HG02642 (cell line): ENCODE measurements around the gene KIAA1328.
A peak's percentile ranks its signal among the peaks of the same experiment; 100 is the strongest.
"Not testable (repeated sequence)": the region's sequence is repeated elsewhere in the genome, so short reads cannot be mapped to it uniquely, and the experiment has no call there.

Source experiments
- ATAC-seq: cut with Tn5 transposase; IDR thresholded peaks from one replicate; pipeline ENCODE4 v1.9.1; 2021; ENCODE audit warnings: mild to moderate bottlenecking; ENCODE audit not compliant: unreplicated experiment, poor library complexity

KIAA1328 gene

GRCh38 chr18:36828630-36829361 lies at the start of gene KIAA1328, which contains the start of gene TPGS2:
Gene KIAA1328 (plus strand): TSS chr18:36829127. CDS start chr18:36829139, 12 bp downstream.
Gene TPGS2 (minus strand): TSS chr18:36829002. CDS start chr18:36828767, 235 bp downstream.
- ATAC-seq, result peak; percentile 96

- no peak for ATAC-seq
Measured at GRCh38 chr18:36780748-36781147, 48.2 kb upstream of the KIAA1328 start.

DNA sequence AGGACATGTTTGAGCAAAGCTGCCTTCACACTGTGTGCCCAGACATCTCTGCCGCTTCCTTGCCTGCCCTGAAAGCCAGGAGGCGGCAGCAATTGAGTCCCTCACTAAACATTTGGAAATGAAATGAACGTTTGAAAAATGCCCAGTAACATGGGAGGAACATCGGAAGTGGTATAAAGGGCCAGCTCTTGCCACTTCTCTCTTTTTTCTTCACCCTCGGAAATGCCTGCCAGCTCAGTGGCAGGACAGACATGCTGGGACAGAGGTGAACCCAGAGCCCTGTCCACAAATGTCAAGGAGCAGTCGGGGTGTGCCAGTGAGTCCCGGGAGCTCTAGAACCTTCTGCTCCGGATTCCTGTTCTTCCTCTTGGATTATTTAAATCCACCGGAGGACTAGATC lies 46.2 kb upstream of the KIAA1328 start:
- no peak for ATAC-seq

DNA sequence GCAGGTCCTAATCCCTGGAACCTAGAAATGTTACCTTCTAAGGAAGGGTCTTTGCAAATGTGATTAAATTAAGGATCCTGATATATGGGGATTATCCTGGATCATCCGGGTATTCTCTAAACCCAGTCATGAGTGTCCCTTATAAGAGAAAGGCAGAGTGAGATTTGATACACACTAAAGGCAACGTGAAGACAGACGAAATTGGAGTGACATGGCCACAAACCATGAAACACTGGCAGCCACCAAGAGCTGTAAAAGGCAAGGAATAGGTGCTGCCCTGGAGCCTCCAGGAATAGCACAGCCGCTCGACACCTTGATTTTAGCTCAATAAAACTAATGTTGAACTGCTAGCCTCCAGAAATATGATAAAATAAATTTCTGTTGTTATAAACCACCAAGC lies 45.1 kb upstream of the KIAA1328 start:
- no peak for ATAC-seq

- ATAC-seq, result no peak
Measured at GRCh38 chr18:36786686-36787085, 42.2 kb upstream of the KIAA1328 start.

GRCh38 chr18:36792634-36793283 lies 36.2 kb upstream of the KIAA1328 start:
- ATAC-seq, result no peak

- no peak for ATAC-seq
Measured at GRCh38 chr18:36798738-36799473, 30.0 kb upstream of the KIAA1328 start.

DNA sequence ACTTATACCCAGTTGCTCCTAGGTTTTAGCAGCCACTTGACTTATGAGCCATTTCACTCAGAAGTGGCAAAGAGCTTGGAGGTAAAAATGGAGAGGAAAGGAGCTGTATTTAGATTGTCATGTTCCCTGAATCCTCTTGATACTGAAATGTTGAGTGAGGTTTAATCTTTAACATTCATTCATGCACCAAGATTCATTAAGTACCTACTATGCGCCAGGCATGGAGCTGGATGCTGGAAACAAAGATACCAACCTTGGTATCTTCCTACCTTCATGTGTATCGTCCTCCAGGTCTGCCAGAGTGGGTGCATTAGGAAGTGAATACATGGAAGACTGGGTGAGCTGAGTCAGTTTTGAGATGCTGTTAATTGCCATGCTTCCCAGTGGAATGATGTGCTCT lies 23.8 kb upstream of the KIAA1328 start:
- ATAC-seq, result no peak

DNA sequence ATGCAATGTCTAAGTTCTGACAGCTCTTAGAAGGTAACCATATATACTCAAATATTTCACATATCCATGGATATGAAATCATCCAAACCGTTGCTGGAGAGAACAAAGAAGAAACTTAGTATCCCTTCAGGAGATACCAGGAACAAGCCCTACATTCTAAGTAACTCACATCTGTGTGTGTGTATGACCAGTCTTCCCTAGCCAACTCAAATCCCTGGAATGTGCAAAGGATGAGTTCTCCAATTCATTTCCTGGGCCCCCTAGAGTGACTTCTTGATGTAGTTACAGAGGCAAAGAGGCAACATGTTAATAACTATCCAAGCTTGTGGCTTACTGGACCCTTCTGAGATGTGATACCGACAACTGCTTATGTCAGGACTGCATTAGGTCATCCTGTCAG lies 20.2 kb upstream of the KIAA1328 start:
- no peak for ATAC-seq

- ATAC-seq, result peak; percentile 98
Measured at GRCh38 chr18:36809590-36810381, 19.1 kb upstream of the KIAA1328 start.

GRCh38 chr18:36811430-36811829 lies 17.5 kb upstream of the KIAA1328 start:
- ATAC-seq, result no peak

- ATAC-seq, result no peak
Measured at GRCh38 chr18:36811955-36812354, 17.0 kb upstream of the KIAA1328 start.

DNA sequence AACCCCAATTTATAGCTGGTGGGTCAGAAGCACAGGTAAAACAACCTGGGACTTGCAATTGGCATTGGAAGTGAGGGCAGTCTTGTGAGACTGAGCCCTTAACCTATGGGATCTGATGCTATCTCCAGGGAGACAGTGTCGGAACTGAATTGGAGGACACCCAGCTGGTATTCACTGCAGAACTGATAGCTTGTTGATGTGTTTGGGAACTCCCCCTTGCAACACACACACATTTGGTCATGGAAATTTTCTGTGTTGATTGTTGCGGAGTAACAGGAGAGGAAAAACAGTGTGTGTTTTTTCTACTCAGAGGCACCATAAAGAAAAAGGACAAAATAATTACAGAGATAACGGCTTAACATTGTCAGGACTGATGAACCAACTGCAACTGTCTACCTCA lies 16.2 kb upstream of the KIAA1328 start:
- no peak for ATAC-seq

- no peak for ATAC-seq
Measured at GRCh38 chr18:36813101-36813775, 15.7 kb upstream of the KIAA1328 start.

- no peak for ATAC-seq
Measured at GRCh38 chr18:36813824-36814223, 15.1 kb upstream of the KIAA1328 start.

DNA sequence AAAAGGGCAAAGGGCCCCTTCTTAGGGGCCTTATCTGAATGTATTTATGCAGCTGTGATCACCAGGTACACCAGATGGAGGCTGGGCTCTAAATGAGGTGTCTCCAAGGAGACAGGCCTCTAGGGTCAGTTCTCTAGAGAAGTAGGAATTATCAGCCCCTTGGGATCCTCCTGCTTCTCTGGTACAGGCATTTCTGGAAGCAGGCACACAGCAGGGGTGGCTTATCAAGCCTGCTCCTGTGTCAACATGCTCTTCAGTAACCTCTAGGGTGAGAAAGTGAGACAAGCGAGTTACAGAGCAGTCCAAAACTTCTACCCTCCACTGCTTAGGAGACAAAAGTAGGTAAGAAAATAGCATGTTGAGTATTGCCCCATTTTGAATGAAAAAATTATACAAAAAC lies 13.9 kb upstream of the KIAA1328 start:
- no peak for ATAC-seq

GRCh38 chr18:36816096-36816495 lies 12.8 kb upstream of the KIAA1328 start:
- ATAC-seq, result not testable (repeated sequence)

DNA sequence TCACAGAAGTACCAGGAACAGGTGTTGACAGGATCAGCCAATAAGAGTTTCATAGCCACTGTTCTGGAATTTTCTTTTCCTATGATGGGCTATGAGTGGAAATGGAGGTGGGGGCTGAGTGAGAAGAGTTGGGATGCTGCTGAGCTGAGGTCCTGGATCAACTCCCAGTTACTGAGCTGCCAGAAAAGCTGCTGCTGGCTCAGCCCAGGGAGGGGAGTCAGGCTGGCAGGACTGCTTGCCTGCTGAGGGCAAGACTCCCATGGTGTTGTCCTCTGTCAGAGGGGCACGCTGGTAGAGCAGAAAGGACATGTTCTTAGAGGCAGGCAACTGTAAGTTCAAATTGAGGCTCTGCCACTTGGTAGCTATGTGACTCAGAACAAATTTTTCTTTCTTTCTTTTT lies 11.9 kb upstream of the KIAA1328 start:
- no peak for ATAC-seq

DNA sequence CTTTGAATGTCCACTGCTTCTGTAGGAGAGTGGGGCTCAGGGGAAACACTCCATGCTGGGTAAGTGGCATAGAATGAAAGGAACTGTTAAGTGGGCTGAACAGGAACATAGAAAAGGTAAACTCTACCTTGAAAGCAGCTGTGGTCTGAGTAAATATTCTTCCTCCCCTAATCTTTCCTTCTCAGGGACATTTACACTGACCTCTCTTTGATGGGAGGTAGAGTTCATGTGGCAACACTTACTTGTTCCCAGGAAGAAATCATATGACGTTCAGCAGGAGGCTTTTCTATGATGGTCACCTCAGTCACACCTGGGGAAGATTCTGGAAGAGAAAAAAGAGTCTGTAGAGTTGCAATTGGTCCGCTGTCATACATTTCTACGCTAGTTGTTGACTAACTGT lies 10.3 kb upstream of the KIAA1328 start:
- ATAC-seq, result no peak

GRCh38 chr18:36819621-36820020 lies 9.3 kb upstream of the KIAA1328 start:
- no peak for ATAC-seq
